Heart left ventricle (tissue), 16 donors: ENCODE measurements around the gene PCCA. TPM values are rescaled to one million over a fixed set of nuclear protein-coding genes. Genes with fewer than 3 reads are reported as not detected.
A peak's percentile ranks its signal among the peaks of the same experiment; 100 is the strongest.
"Not testable (repeated sequence)": the region's sequence is repeated elsewhere in the genome, so short reads cannot be mapped to it uniquely, and the experiment has no call there.

ENCODE experiments used
- ATAC-seq, 4 donors: fragments of 200-7000 bp; cut with Tn5 transposase; one replicate each; pipeline ENCODE4 v1.9.1; 2020 to 2022; ENCODE audit warnings: moderate library complexity in 4 of 4, mild to moderate bottlenecking in 3 of 4, moderate number of reproducible peaks in 1 of 4
- DNase-seq, 5 donors: peaks; one replicate each; pipeline ENCODE4 v3.0.0-alpha.2; 2020
- H3K27ac ChIP-seq, 12 donors: fragments of 200-600 bp; sonication (generic) in 4 of 12; one replicate each; pipeline versions ENCODE4 v1.5.0 to v1.8.0; 2016 to 2022; ENCODE audit warnings: mild to moderate bottlenecking in 2 of 12
- H3K27me3 ChIP-seq, 9 donors: fragments of 200-600 bp; sonication (generic) in 2 of 9; one replicate each; pipeline versions ENCODE4 v1.5.1 to v1.8.0; 2016 to 2022; ENCODE audit warnings: mild to moderate bottlenecking in 3 of 9
- H3K36me3 ChIP-seq, 9 donors: fragments of 200-600 bp; sonication (generic) in 2 of 9; one replicate each; pipeline versions ENCODE4 v1.5.0 to v1.8.0; 2018 to 2022; ENCODE audit warnings: mild to moderate bottlenecking in 2 of 9
- H3K4me1 ChIP-seq, 12 donors: fragments of 200-600 bp; sonication (generic) in 4 of 12; one replicate each; pipeline versions ENCODE4 v1.5.0 to v1.8.0; 2016 to 2022; ENCODE audit warnings: mild to moderate bottlenecking in 3 of 12
- H3K4me3 ChIP-seq, 12 donors: fragments of 200-600 bp; sonication (generic) in 4 of 12; one replicate each; pipeline versions ENCODE4 v1.5.0 to v1.8.0; 2017 to 2022; ENCODE audit warnings: mild to moderate bottlenecking in 9 of 12, moderate library complexity in 4 of 12
- H3K9me3 ChIP-seq, 12 donors: fragments of 200-600 bp; sonication (generic) in 4 of 12; one replicate each; pipeline versions ENCODE4 v1.5.0 to v1.8.0; 2016 to 2022; ENCODE audit warnings: mild to moderate bottlenecking in 1 of 12
- CTCF ChIP-seq, 12 donors: fragments of 200-600 bp; sonication (generic) in 4 of 12; IDR thresholded peaks; one replicate each; pipeline versions ENCODE4 v1.5.0 to v1.8.0; 2018 to 2022; ENCODE audit warnings: antibody characterized with exemption in 12 of 12, mild to moderate bottlenecking in 5 of 12
- POLR2A ChIP-seq, 2 donors: fragments of 450-650 bp; IDR thresholded peaks; one replicate each; pipeline ENCODE4 v1.6.1; 2017; ENCODE audit warnings: antibody characterized with exemption in 2 of 2, mild to moderate bottlenecking in 2 of 2, moderate library complexity in 2 of 2
- WGBS, 4 donors: extraction: QIAGEN DNeasy Blood & Tissue Kit in 2 of 4; methylation state at CpG; one replicate each; pipeline versions ENCODE4 v1.1.5 to v1.1.7; 2013 to 2018; 5-methylcytosine and 5-hydroxymethylcytosine counted together
- intact Hi-C, 10 donors: fragments of 100-400 bp; cut with DNase I; formaldehyde crosslinking; loops; one replicate each; pipeline versions ENCODE4 v1.11.1 to v1.14.2; 2022
- polyA plus RNA-seq, 2 donors: library from polyadenylated mRNA; stranded (reverse); fragments of 200-250 nt; gene quantifications; one replicate each; pipeline ENCODE4 v1.2.3, GENCODE V29; 2013
- total RNA-seq, 9 donors: library from RNA; depleted of rRNA in 2 of 9; stranded (reverse); fragments of >200 nt in 2 of 9; fragmentation: NEBNext Ultra II Directional in 3 of 9; extraction: Animal tissue kit (Norgen Biotek cat#: 25700) in 3 of 9; gene quantifications; one replicate each; pipeline versions ENCODE4 v1.1.0 to v1.2.4, GENCODE V29; 2016 to 2023
- donor health status: ischemic (EF 13 %, LVEDD 7.1; RV severe dilation, severe dysfunction).
- donor health status: healthy with polysubstance abuse.
- donor health status: DM: no; HTN: yes; CAD: no.
- donor health status: DM: no; HTN: no; CAD: no.
- donor health status: ischemic (EF 25% LVEDD 6.9; RV normal size, moderate dysfunction).
- donor health status: ischemic (EF 25% LVEDD 5.7; RV mildly dilated, moderate dysfunction).
- donor health status: healthy.
- donor health status: DM: yes; HTN: yes; CAD: no.
- donor health status: ischemic (EF 35%, LVEDD 5.7; RV mildly dilated, moderate dysfunction).
- donor health status: nonischemic (EF 11% LVEDD 7.7; RV severe dilation, severe dysfunction).
- donor health status: DM: yes; HTN: yes; CAD: no.
- donor health status: PGD.
- donor health status: ischemic (EF 29% LVEDD 5.4; RV normal size, mild dysfunction).
- donor health status: nonischemic (EF 23%, LVEDD 6.1; RV moderate dilation, normal function).

PCCA gene
- total and polyA plus RNA-seq, 11 donors, result 25.6 to 67.0 (median 40.9) TPM

DNA sequence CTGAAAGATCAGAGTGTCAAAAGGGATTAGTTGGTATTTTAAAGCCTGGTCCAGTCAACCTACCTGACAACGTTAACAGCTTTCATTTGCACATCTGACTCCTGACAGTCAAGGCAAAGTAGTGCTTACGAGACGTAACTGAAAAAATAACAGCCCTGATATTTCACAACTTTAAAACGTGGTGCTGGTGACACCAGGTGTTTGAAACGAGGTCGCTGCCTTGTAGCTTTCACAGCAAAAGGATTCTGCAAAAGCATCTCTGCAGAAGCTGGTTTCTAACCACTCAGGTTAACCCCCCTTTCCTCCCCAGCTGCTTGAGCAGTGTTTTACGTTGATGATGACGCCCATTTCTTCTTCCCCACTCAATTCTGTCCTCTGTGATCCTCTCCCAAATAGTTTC lies 476.4 kb downstream of the PCCA start:
- TF ChIP-seq POLR2A (IDR thresholded peaks at IDR 0.05), result no peak
- H3K4me3 ChIP-seq, result no peak overlapping the region
- H3K27ac ChIP-seq, result no peak overlapping the region
- intact Hi-C loops, result no loop called here
- H3K4me1 ChIP-seq, result no peaks in the 10 kb centered on the region
- ATAC-seq, result no peak
- no peak for DNase-seq
- no peaks in the 10 kb centered on the region for H3K36me3 ChIP-seq
- peaks cover 0 to 10% (median 0%) of the 10 kb centered on the region in 12 donors for H3K9me3 ChIP-seq
- 67 to 75% (median 70%) methylated on average over 8 of the region's 8 CpGs for WGBS, 4 donors
- no peaks in the 10 kb centered on the region for H3K27me3 ChIP-seq

GRCh38 chr13:100566543-100566942 lies 477.6 kb downstream of the PCCA start:
- Histone ChIP-seq H3K4me1 (no peaks in the 10 kb centered on the region), H3K4me3 (no peak overlapping the region), H3K36me3 (no peaks in the 10 kb centered on the region), H3K27me3 (no peaks in the 10 kb centered on the region), H3K27ac (no peak overlapping the region), H3K9me3 (peaks cover 0 to 10% (median 0%) of the 10 kb centered on the region in 12 donors)
- peak in 1 of 4 donors; percentile 57 for ATAC-seq
- TF ChIP-seq CTCF (IDR thresholded peaks at IDR 0.05), result no peak
- TF ChIP-seq POLR2A (IDR thresholded peaks at IDR 0.05), result no peak
- 74 to 87% (median 86%) methylated on average over 4 to 6 of the region's 6 CpGs for WGBS, 4 donors
- intact Hi-C loops, result no loop called here
- no peak for DNase-seq

DNA sequence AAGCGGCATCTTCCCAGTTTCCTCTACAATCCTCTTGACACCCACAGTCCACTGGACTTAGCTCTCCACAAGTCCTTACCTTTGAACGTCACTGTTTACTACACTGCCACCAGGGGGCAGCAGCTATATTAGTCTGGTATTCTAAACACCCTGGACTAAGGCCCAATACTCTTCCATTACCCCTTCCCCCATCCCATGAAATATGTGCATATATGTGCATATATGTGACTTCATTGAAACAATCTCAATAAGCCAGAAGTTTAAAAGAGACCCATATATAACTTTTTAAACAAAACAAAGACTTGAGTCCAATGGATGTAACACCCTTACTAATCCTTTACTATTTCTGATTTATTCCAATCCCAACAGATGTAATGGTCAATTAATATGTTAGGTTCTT lies 484.2 kb downstream of the PCCA start:
- TF ChIP-seq POLR2A (IDR thresholded peaks at IDR 0.05), result no peak
- TF ChIP-seq CTCF (IDR thresholded peaks at IDR 0.05), result peak; percentile 53 to 79 (median 66)
- Histone ChIP-seq H3K27ac (no peak overlapping the region), H3K27me3 (no peaks in the 10 kb centered on the region), H3K4me1 (no peaks in the 10 kb centered on the region), H3K4me3 (no peak overlapping the region), H3K9me3 (no peaks in the 10 kb centered on the region), H3K36me3 (no peaks in the 10 kb centered on the region)
- ATAC-seq, result peak in 3 of 4 donors; percentile 70 to 79 (median 78)
- 39 to 43% (median 41%) methylated on average over 2 of the region's 2 CpGs for WGBS, 4 donors
- DNase-seq, result peak in 4 of 5 donors; percentile 55 to 72 (median 62)
- intact Hi-C loops, result loop anchor here in 6 of 10 donors (2.0 to 10.0 kb wide), 3 partner anchors 529 to 554 kb away; no protein-coding TSS in a partner anchor

DNA sequence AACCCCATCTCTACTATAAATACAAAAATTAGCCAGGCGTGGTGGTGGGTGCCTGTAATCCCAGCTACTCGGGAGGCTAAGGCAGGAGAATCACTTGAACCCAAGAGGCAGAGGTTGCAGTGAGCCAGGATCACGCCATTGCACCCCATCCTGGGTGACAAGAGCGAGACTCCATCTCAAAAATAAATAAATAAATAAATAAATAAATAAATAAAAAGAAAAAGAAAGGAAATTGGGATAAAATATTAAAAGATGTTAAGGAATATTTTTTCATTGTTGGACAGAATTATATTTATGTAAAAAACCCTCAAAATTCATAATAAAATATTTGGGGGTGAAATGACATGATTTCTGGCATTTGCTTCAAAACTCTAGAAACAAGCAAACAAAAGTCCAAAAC lies 488.3 kb downstream of the PCCA start:
- WGBS, 4 donors, result 93 to 97% (median 97%) methylated on average over 4 of the region's 4 CpGs
- not testable (repeated sequence) for H3K27me3 ChIP-seq, H3K9me3 ChIP-seq, H3K4me3 ChIP-seq, ATAC-seq, H3K4me1 ChIP-seq, DNase-seq, H3K27ac ChIP-seq
- intact Hi-C loops, result loop anchor here in 3 of 10 donors (10.0 kb wide), 1 partner anchor 548 kb away; no protein-coding TSS in a partner anchor
- peaks cover 0 to 11% (median 0%) of the 10 kb centered on the region in 9 donors for H3K36me3 ChIP-seq

Other genes starting within 250 kb of the PCCA start
- gene ZIC5, start 117.3 kb upstream of the PCCA start, total RNA-seq, result not detected
- not detected for gene ZIC5, start 117.3 kb upstream of the PCCA start, polyA plus RNA-seq
- not detected for gene ZIC2, start 107.3 kb upstream of the PCCA start, total RNA-seq
- gene ZIC2, start 107.3 kb upstream of the PCCA start, polyA plus RNA-seq, result not detected